HEK293 (cell line): ENCODE measurements around the gene ADPRHL1.

Experiments used
- ZNF350 ChIP-seq: fragments of 450-650 bp; formaldehyde crosslinking; IDR thresholded peaks from 2 replicates; pipeline ENCODE4 v1.5.0; 2017; ENCODE audit warnings: missing biosample characterization, mild to moderate bottlenecking, missing genetic modification characterization
- ZNF530 ChIP-seq: fragments of 450-650 bp; formaldehyde crosslinking; IDR thresholded peaks from 2 replicates; pipeline ENCODE4 v1.5.1; 2016; ENCODE audit warnings: low read depth, missing biosample characterization, missing genetic modification characterization
- ZNF558 ChIP-seq: fragments of 450-650 bp; formaldehyde crosslinking; IDR thresholded peaks from 2 replicates; pipeline ENCODE4 v1.5.1; 2016; ENCODE audit warnings: missing biosample characterization, missing genetic modification characterization
- ZNF837 ChIP-seq: fragments of 450-650 bp; formaldehyde crosslinking; IDR thresholded peaks from 2 replicates; pipeline ENCODE4 v1.5.1; 2016; ENCODE audit warnings: missing biosample characterization, missing genetic modification characterization
- TF ChIP-seq, protein P1 (sequence below): fragments of 450-650 bp; formaldehyde crosslinking; IDR thresholded peaks from 2 replicates; pipeline ENCODE4 v1.5.1; 2016; ENCODE audit warnings: missing biosample characterization, missing genetic modification characterization
- TF ChIP-seq, protein P2 (sequence below): fragments of 450-650 bp; formaldehyde crosslinking; IDR thresholded peaks from 2 replicates; pipeline ENCODE4 v1.5.1; 2016; ENCODE audit warnings: missing biosample characterization, missing genetic modification characterization
- TF ChIP-seq, protein P3 (sequence below): fragments of 450-650 bp; formaldehyde crosslinking; optimal IDR thresholded peaks from 2 replicates; pipeline ENCODE3; 2016; ENCODE audit warnings: missing biosample characterization, mild to moderate bottlenecking, missing genetic modification characterization
- TF ChIP-seq, protein P4 (sequence below): fragments of 450-650 bp; formaldehyde crosslinking; IDR thresholded peaks from 2 replicates; pipeline ENCODE4 v1.5.1; 2016; ENCODE audit warnings: missing biosample characterization, missing genetic modification characterization
- TF ChIP-seq, protein P5 (sequence below): fragments of 450-650 bp; formaldehyde crosslinking; IDR thresholded peaks from 2 replicates; pipeline ENCODE4 v1.5.1; 2016; ENCODE audit warnings: missing biosample characterization, missing genetic modification characterization

DNA sequence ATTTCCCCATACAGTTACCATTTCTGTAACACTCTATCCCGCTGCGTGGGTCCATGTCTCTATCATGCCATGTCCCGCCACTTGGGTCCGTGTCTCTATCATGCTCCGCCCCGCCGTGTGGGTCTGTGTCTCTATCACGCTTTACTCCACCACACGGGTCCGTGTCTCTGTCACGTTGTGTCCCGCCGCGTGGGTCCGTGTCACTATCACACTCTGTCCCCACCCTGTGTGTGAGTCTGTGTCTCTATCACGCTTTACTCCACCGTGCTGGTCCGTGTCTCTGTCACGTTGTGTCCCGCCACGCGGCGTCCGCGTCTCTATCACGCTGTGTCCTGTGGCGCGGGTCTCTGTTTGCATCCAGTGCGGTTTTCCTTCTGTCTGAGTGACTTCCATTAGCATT lies 11.6 kb downstream of the ADPRHL1 start:
- TF ChIP-seq, protein P1, sequence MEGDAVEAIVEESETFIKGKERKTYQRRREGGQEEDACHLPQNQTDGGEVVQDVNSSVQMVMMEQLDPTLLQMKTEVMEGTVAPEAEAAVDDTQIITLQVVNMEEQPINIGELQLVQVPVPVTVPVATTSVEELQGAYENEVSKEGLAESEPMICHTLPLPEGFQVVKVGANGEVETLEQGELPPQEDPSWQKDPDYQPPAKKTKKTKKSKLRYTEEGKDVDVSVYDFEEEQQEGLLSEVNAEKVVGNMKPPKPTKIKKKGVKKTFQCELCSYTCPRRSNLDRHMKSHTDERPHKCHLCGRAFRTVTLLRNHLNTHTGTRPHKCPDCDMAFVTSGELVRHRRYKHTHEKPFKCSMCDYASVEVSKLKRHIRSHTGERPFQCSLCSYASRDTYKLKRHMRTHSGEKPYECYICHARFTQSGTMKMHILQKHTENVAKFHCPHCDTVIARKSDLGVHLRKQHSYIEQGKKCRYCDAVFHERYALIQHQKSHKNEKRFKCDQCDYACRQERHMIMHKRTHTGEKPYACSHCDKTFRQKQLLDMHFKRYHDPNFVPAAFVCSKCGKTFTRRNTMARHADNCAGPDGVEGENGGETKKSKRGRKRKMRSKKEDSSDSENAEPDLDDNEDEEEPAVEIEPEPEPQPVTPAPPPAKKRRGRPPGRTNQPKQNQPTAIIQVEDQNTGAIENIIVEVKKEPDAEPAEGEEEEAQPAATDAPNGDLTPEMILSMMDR (tag by site-specific recombination): no peak
- TF ChIP-seq ZNF837: no peak
- no peak for TF ChIP-seq ZNF530 (tag by site-specific recombination)
- TF ChIP-seq ZNF558: no peak
- TF ChIP-seq, protein P2, sequence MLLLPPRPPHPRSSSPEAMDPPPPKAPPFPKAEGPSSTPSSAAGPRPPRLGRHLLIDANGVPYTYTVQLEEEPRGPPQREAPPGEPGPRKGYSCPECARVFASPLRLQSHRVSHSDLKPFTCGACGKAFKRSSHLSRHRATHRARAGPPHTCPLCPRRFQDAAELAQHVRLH (tag by site-specific recombination): no peak
- TF ChIP-seq, protein P3, sequence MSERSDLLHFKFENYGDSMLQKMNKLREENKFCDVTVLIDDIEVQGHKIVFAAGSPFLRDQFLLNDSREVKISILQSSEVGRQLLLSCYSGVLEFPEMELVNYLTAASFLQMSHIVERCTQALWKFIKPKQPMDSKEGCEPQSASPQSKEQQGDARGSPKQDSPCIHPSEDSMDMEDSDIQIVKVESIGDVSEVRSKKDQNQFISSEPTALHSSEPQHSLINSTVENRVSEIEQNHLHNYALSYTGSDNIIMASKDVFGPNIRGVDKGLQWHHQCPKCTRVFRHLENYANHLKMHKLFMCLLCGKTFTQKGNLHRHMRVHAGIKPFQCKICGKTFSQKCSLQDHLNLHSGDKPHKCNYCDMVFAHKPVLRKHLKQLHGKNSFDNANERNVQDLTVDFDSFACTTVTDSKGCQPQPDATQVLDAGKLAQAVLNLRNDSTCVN (tag by site-specific recombination): no peak
- TF ChIP-seq, protein P4, sequence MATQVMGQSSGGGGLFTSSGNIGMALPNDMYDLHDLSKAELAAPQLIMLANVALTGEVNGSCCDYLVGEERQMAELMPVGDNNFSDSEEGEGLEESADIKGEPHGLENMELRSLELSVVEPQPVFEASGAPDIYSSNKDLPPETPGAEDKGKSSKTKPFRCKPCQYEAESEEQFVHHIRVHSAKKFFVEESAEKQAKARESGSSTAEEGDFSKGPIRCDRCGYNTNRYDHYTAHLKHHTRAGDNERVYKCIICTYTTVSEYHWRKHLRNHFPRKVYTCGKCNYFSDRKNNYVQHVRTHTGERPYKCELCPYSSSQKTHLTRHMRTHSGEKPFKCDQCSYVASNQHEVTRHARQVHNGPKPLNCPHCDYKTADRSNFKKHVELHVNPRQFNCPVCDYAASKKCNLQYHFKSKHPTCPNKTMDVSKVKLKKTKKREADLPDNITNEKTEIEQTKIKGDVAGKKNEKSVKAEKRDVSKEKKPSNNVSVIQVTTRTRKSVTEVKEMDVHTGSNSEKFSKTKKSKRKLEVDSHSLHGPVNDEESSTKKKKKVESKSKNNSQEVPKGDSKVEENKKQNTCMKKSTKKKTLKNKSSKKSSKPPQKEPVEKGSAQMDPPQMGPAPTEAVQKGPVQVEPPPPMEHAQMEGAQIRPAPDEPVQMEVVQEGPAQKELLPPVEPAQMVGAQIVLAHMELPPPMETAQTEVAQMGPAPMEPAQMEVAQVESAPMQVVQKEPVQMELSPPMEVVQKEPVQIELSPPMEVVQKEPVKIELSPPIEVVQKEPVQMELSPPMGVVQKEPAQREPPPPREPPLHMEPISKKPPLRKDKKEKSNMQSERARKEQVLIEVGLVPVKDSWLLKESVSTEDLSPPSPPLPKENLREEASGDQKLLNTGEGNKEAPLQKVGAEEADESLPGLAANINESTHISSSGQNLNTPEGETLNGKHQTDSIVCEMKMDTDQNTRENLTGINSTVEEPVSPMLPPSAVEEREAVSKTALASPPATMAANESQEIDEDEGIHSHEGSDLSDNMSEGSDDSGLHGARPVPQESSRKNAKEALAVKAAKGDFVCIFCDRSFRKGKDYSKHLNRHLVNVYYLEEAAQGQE (tag by site-specific recombination): no peak
- no peak for TF ChIP-seq ZNF350 (tag by site-specific recombination)
- TF ChIP-seq, protein P5, sequence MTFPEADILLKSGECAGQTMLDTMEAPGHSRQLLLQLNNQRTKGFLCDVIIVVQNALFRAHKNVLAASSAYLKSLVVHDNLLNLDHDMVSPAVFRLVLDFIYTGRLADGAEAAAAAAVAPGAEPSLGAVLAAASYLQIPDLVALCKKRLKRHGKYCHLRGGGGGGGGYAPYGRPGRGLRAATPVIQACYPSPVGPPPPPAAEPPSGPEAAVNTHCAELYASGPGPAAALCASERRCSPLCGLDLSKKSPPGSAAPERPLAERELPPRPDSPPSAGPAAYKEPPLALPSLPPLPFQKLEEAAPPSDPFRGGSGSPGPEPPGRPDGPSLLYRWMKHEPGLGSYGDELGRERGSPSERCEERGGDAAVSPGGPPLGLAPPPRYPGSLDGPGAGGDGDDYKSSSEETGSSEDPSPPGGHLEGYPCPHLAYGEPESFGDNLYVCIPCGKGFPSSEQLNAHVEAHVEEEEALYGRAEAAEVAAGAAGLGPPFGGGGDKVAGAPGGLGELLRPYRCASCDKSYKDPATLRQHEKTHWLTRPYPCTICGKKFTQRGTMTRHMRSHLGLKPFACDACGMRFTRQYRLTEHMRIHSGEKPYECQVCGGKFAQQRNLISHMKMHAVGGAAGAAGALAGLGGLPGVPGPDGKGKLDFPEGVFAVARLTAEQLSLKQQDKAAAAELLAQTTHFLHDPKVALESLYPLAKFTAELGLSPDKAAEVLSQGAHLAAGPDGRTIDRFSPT (tag by site-specific recombination): no peak
